IMR-90 (cell line): ENCODE results near the gene ADCK2. TPM values are rescaled to one million over a fixed set of nuclear protein-coding genes. Genes with fewer than 3 reads are reported as not detected.

Source experiments
- ATAC-seq: fragments of 200-7000 bp; cut with Tn5 transposase; 2 replicates; pipeline ENCODE4 v1.9.1; 2020; ENCODE audit warnings: low read depth, mild to moderate bottlenecking, moderate library complexity
- BruUV-seq: library from RNA; stranded (reverse); fragments of 400-500 nt; replicated peaks from 2 replicates; lab custom pipeline; 2021; lab: Mats Ljungman, UMichigan
- CTCF ChIA-PET: fragments of 300-600 bp; formaldehyde crosslinking; extraction: SDS; loops from one replicate; lab custom pipeline; 2021; ENCODE audit warnings: antibody characterized with exemption; lab: Yijun Ruan, JAX
- POLR2A ChIA-PET: fragments of 300-600 bp; sonication (Branson Sonifier 250); formaldehyde crosslinking; loops from one replicate; lab custom pipeline; 2022; ENCODE audit warnings: antibody characterized with exemption; ENCODE audit not compliant: unreplicated experiment; lab: Charles Lee
- DNase-seq: peaks from one replicate; pipeline ENCODE4 v3.0.0; 2013
- H2AFZ ChIP-seq: replicated peaks from 2 replicates; pipeline ENCODE3; 2013; ENCODE audit warnings: low read length, mild to moderate bottlenecking; ENCODE audit not compliant: poor library complexity
- H2AK5ac ChIP-seq: 2 replicates; pipeline ENCODE4 v1.6.1; 2013; ENCODE audit warnings: low read depth, low read length, inconsistent platforms
- H2AK9ac ChIP-seq: replicated peaks from 2 replicates; pipeline ENCODE3; 2013; ENCODE audit warnings: mild to moderate bottlenecking, low read depth, low read length, moderate library complexity; ENCODE audit not compliant: poor library complexity
- H2BK120ac ChIP-seq: 2 replicates; pipeline ENCODE4 v1.6.1; 2013; ENCODE audit warnings: low read depth, low read length, inconsistent platforms
- H2BK15ac ChIP-seq: 3 replicates; pipeline ENCODE4 v1.6.1; 2013; ENCODE audit warnings: low read depth, low read length, inconsistent platforms
- H2BK20ac ChIP-seq: 2 replicates; pipeline ENCODE4 v1.6.1; 2013; ENCODE audit warnings: low read depth, mild to moderate bottlenecking, inconsistent platforms, low read length, moderate library complexity
- H2BK5ac ChIP-seq: 2 replicates; pipeline ENCODE4 v1.6.1; 2013; ENCODE audit warnings: mild to moderate bottlenecking, low read depth, low read length, inconsistent platforms; ENCODE audit not compliant: poor library complexity, severe bottlenecking
- H3K14ac ChIP-seq: replicated peaks from 2 replicates; pipeline ENCODE4 v1.6.1; 2013; ENCODE audit warnings: low read depth, low read length, inconsistent platforms
- H3K18ac ChIP-seq: 2 replicates; pipeline ENCODE4 v1.6.1; 2013; ENCODE audit warnings: low read depth, low read length, control low read depth
- H3K23ac ChIP-seq: 2 replicates; pipeline ENCODE4 v1.6.1; 2013; ENCODE audit warnings: low read depth, low read length, inconsistent platforms
- H3K27ac ChIP-seq: 2 replicates; pipeline ENCODE4 v1.5.1; 2013; ENCODE audit warnings: mild to moderate bottlenecking, control low read depth, low read length; ENCODE audit not compliant: insufficient read depth
- H3K27me3 ChIP-seq: 2 replicates; pipeline ENCODE4 v1.6.1; 2013; ENCODE audit warnings: low read length; ENCODE audit not compliant: control insufficient read depth, insufficient read depth
- H3K36me3 ChIP-seq: 2 replicates; pipeline ENCODE4 v1.6.1; 2013; ENCODE audit warnings: low read length, mixed read lengths; ENCODE audit not compliant: control insufficient read depth, insufficient read depth
- H3K4ac ChIP-seq: 2 replicates; pipeline ENCODE4 v1.6.1; 2013; ENCODE audit warnings: low read depth, low read length, inconsistent platforms
- H3K4me1 ChIP-seq: 2 replicates; pipeline ENCODE4 v1.6.1; 2013; ENCODE audit warnings: low read length, mixed read lengths; ENCODE audit not compliant: control insufficient read depth, insufficient read depth
- H3K4me2 ChIP-seq: 2 replicates; pipeline ENCODE4 v1.6.1; 2013; ENCODE audit warnings: low read depth, mild to moderate bottlenecking, control low read depth, low read length, moderate library complexity
- H3K4me3 ChIP-seq: 2 replicates; pipeline ENCODE4 v1.5.1; 2013; ENCODE audit warnings: low read depth, mild to moderate bottlenecking, control low read depth, low read length, moderate library complexity; ENCODE audit not compliant: insufficient read depth
- H3K56ac ChIP-seq: 2 replicates; pipeline ENCODE4 v1.6.1; 2013; ENCODE audit warnings: low read length, inconsistent platforms; ENCODE audit not compliant: insufficient read depth; ENCODE audit errors: extremely low read depth
- H3K79me1 ChIP-seq, 2 experiments: 2 replicates each; pipeline ENCODE4 v1.6.1; 2013; ENCODE audit warnings: low read length in 2 of 2, inconsistent platforms in 1 of 2, low read depth in 1 of 2
- H3K9ac ChIP-seq: 2 replicates; pipeline ENCODE4 v1.6.1; 2013; ENCODE audit warnings: low read depth, low read length, control low read depth
- H3K9me1 ChIP-seq: 2 replicates; pipeline ENCODE4 v1.6.1; 2013; ENCODE audit warnings: low read length, inconsistent platforms; ENCODE audit not compliant: insufficient read depth
- H3K9me3 ChIP-seq: 2 replicates; pipeline ENCODE4 v1.6.1; 2013; ENCODE audit warnings: low read length; ENCODE audit not compliant: control insufficient read depth, insufficient read depth
- H4K20me1 ChIP-seq: 2 replicates; pipeline ENCODE4 v1.6.1; 2013; ENCODE audit warnings: low read length, inconsistent platforms; ENCODE audit not compliant: insufficient read depth
- H4K5ac ChIP-seq: 2 replicates; pipeline ENCODE4 v1.6.1; 2013; ENCODE audit warnings: mild to moderate bottlenecking, low read depth, low read length, control low read depth
- H4K8ac ChIP-seq, 2 experiments: 2 replicates each; pipeline ENCODE4 v1.6.1; 2013; ENCODE audit warnings: low read depth in 2 of 2, low read length in 2 of 2, control low read depth in 1 of 2, inconsistent platforms in 1 of 2
- H4K91ac ChIP-seq: 2 replicates; pipeline ENCODE4 v1.6.1; 2013; ENCODE audit warnings: low read depth, low read length, inconsistent platforms; ENCODE audit not compliant: insufficient read depth
- BHLHE40 ChIP-seq: fragments of 150-350 bp; IDR thresholded peaks from 2 replicates; pipeline ENCODE4 v1.6.1; 2016; ENCODE audit warnings: mild to moderate bottlenecking, low read depth, low read length
- CEBPB ChIP-seq: IDR thresholded peaks from 2 replicates; pipeline ENCODE4 v1.6.1; 2012; ENCODE audit warnings: low read depth, low read length, improper control_type of control experiment
- CHD1 ChIP-seq: IDR thresholded peaks from 2 replicates; pipeline ENCODE4 v1.6.1; 2012; ENCODE audit warnings: low read depth, low read length, improper control_type of control experiment
- FOS ChIP-seq: fragments of 150-350 bp; IDR thresholded peaks from 2 replicates; pipeline ENCODE4 v1.6.1; 2016; ENCODE audit warnings: low read depth, low read length
- MAFK ChIP-seq: IDR thresholded peaks from 2 replicates; pipeline ENCODE4 v1.6.1; 2012; ENCODE audit warnings: low read depth, low read length, improper control_type of control experiment
- MAZ ChIP-seq: IDR thresholded peaks from 2 replicates; pipeline ENCODE4 v1.6.1; 2012; ENCODE audit warnings: low read depth, mild to moderate bottlenecking, low read length, improper control_type of control experiment, moderate library complexity, borderline replicate concordance
- MXI1 ChIP-seq: IDR thresholded peaks from 2 replicates; pipeline ENCODE4 v1.6.1; 2012; ENCODE audit warnings: low read depth, mild to moderate bottlenecking, low read length, moderate library complexity, borderline replicate concordance
- NFE2L2 ChIP-seq: fragments of 150-350 bp; IDR thresholded peaks from 2 replicates; pipeline ENCODE4 v1.6.1; 2016; ENCODE audit warnings: low read depth, mild to moderate bottlenecking, low read length
- POLR2A ChIP-seq: IDR thresholded peaks from 2 replicates; pipeline ENCODE4 v1.6.1; 2012; ENCODE audit warnings: mild to moderate bottlenecking, low read depth, low read length
- RAD21 ChIP-seq: IDR thresholded peaks from 2 replicates; pipeline ENCODE4 v1.6.1; 2012; ENCODE audit warnings: low read length, improper control_type of control experiment
- RCOR1 ChIP-seq: IDR thresholded peaks from 2 replicates; pipeline ENCODE4 v1.6.1; 2012; ENCODE audit warnings: mild to moderate bottlenecking, low read length, improper control_type of control experiment; ENCODE audit not compliant: insufficient replicate concordance
- RFX5 ChIP-seq: IDR thresholded peaks from 2 replicates; pipeline ENCODE4 v1.8.0; 2012; ENCODE audit warnings: low read depth, mild to moderate bottlenecking, low read length, moderate library complexity
- SMC3 ChIP-seq: fragments of 150-350 bp; IDR thresholded peaks from 2 replicates; pipeline ENCODE4 v1.6.1; 2016; ENCODE audit warnings: low read depth, mild to moderate bottlenecking, antibody characterized with exemption, low read length, moderate library complexity
- WGBS, 2 experiments: methylation state at CpG; one replicate each; pipeline versions ENCODE4 v1.1.5 to v1.1.7; 2013; ENCODE audit warnings: missing lambda C conversion rate in 2 of 2; ENCODE audit not compliant: insufficient read length in 1 of 2; ENCODE audit errors: extremely low coverage in 2 of 2; 5-methylcytosine and 5-hydroxymethylcytosine counted together
- dilution Hi-C: fragments of 300-500 bp; cut with HindIII; formaldehyde crosslinking; loops from one replicate; pipeline ENCODE4 v1.14.3; 2018; ENCODE audit warnings: low sequenced_read_pairs; ENCODE audit not compliant: unreplicated experiment
- in situ Hi-C: fragments of 300-500 bp; cut with MboI; formaldehyde crosslinking; loops from 3 replicates; pipeline ENCODE4 v1.14.3; 2019; ENCODE audit warnings: low sequenced_read_pairs, inconsistent platforms, mixed read lengths
- intact Hi-C: fragments of 100-400 bp; cut with micrococcal nuclease; formaldehyde crosslinking; loops from 2 replicates; pipeline ENCODE4 v1.10.0; 2022
- polyA plus RNA-seq, 3 experiments: library from polyadenylated mRNA; depleted of rRNA; stranded (reverse); fragments of >200 nt; gene quantifications; 2 replicates each; pipeline ENCODE4 v1.2.3, GENCODE V29; 2012; ENCODE audit warnings: low replicate concordance in 1 of 3
- total RNA-seq: library from RNA; depleted of rRNA; stranded (reverse); fragments of >200 nt; gene quantifications from 2 replicates; pipeline ENCODE4 v1.2.3, GENCODE V29; 2012
- TF ChIP-seq, protein P1 (sequence below): conservative IDR thresholded peaks from 2 replicates; pipeline ENCODE4 v1.5.1; 2012; ENCODE audit warnings: mild to moderate bottlenecking, low read depth, low read length, improper control_type of control experiment
- TF ChIP-seq, protein P2 (sequence below): fragments of 150-350 bp; IDR thresholded peaks from 2 replicates; pipeline ENCODE4 v1.6.1; 2017; ENCODE audit warnings: mild to moderate bottlenecking, antibody characterized with exemption, low read length, low read depth
- TF ChIP-seq, protein P3 (sequence below): fragments of 150-350 bp; IDR thresholded peaks from 2 replicates; pipeline ENCODE4 v1.6.1; 2016; ENCODE audit warnings: low read depth, mild to moderate bottlenecking, low read length, moderate library complexity, borderline replicate concordance

Gene ADCK2
- total and polyA plus RNA-seq, 2 of the 4 experiments (the other 2 are of a cell fraction): 7.1 to 10.0 TPM

DNA sequence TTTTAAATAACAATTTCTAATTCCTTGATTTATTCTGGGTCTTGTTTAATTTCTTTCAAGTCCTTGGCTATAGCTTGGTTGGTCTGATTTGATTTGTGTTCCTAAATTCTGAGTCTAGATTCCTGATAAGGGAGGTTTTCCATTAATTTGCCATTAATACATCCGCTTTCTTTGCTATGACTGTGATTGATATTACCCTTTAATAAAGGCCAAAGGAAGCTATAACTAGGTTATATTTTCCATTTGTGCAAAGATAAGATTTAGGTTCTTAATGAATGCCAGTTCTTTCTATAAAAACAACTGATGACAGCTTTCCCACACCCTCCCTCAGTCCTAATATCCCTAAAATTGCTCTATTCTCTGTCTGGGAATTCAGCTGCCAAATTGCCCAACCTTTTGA is 52.0 kb downstream of the ADCK2 start:
- H2AK9ac ChIP-seq: no peak overlapping the region
- H4K8ac ChIP-seq: no peak overlapping the region
- no peaks in the 10 kb centered on the region; the same call in 1 of the 2 replicates for H3K4me1 ChIP-seq
- H3K36me3 ChIP-seq: peaks cover 4% of the 10 kb centered on the region
- no TSS peak for BruUV-seq
- no peaks in the 10 kb centered on the region for H4K20me1 ChIP-seq
- WGBS, 2 experiments: no CpG with 5 or more reads among the region's 1 CpG
- no peak overlapping the region for H3K9ac ChIP-seq
- no peaks in the 10 kb centered on the region; the same call in 1 of the 2 replicates for H3K9me1 ChIP-seq
- H2BK120ac ChIP-seq: no peak overlapping the region
- H3K18ac ChIP-seq: no peak overlapping the region
- H2BK20ac ChIP-seq: no peak overlapping the region
- intact Hi-C loops: loop anchor here (5.0 kb wide), 1 partner anchor 808 kb away; no protein-coding TSS in a partner anchor
- ChIA-PET CTCF (no interaction called here), POLR2A (no interaction called here)
- no peak overlapping the region for H3K23ac ChIP-seq
- H4K91ac ChIP-seq: no peak overlapping the region
- H3K14ac ChIP-seq: no peak overlapping the region
- H2BK15ac ChIP-seq: no peak overlapping the region
- DNase-seq (no peak), ATAC-seq (no peak)
- dilution Hi-C loops: no loop called here
- H3K56ac ChIP-seq: no peak overlapping the region
- no peak overlapping the region for H3K4ac ChIP-seq
- in situ Hi-C loops: no loop called here
- no peak overlapping the region for H3K4me2 ChIP-seq
- H2AK5ac ChIP-seq: no peak overlapping the region
- TF ChIP-seq RFX5: no peak
- no peak for TF ChIP-seq CHD1
- no peak for TF ChIP-seq MXI1
- TF ChIP-seq SMC3: no peak
- TF ChIP-seq FOS: no peak
- TF ChIP-seq MAZ: no peak
- no peak for TF ChIP-seq RCOR1
- TF ChIP-seq, protein P1, sequence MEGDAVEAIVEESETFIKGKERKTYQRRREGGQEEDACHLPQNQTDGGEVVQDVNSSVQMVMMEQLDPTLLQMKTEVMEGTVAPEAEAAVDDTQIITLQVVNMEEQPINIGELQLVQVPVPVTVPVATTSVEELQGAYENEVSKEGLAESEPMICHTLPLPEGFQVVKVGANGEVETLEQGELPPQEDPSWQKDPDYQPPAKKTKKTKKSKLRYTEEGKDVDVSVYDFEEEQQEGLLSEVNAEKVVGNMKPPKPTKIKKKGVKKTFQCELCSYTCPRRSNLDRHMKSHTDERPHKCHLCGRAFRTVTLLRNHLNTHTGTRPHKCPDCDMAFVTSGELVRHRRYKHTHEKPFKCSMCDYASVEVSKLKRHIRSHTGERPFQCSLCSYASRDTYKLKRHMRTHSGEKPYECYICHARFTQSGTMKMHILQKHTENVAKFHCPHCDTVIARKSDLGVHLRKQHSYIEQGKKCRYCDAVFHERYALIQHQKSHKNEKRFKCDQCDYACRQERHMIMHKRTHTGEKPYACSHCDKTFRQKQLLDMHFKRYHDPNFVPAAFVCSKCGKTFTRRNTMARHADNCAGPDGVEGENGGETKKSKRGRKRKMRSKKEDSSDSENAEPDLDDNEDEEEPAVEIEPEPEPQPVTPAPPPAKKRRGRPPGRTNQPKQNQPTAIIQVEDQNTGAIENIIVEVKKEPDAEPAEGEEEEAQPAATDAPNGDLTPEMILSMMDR: no peak
- no peak for TF ChIP-seq MAFK
- TF ChIP-seq BHLHE40: no peak
- TF ChIP-seq, protein P2, sequence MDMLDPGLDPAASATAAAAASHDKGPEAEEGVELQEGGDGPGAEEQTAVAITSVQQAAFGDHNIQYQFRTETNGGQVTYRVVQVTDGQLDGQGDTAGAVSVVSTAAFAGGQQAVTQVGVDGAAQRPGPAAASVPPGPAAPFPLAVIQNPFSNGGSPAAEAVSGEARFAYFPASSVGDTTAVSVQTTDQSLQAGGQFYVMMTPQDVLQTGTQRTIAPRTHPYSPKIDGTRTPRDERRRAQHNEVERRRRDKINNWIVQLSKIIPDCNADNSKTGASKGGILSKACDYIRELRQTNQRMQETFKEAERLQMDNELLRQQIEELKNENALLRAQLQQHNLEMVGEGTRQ: no peak
- no peak for TF ChIP-seq NFE2L2
- TF ChIP-seq CEBPB: no peak
- TF ChIP-seq POLR2A: no peak
- TF ChIP-seq, protein P3, sequence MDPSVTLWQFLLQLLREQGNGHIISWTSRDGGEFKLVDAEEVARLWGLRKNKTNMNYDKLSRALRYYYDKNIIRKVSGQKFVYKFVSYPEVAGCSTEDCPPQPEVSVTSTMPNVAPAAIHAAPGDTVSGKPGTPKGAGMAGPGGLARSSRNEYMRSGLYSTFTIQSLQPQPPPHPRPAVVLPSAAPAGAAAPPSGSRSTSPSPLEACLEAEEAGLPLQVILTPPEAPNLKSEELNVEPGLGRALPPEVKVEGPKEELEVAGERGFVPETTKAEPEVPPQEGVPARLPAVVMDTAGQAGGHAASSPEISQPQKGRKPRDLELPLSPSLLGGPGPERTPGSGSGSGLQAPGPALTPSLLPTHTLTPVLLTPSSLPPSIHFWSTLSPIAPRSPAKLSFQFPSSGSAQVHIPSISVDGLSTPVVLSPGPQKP: no peak
- no peak for TF ChIP-seq RAD21
- H3K79me1 ChIP-seq: peaks cover 0 to 3% of the 10 kb centered on the region in 2 experiments; a peak in 2 of 4 replicates
- H2AFZ ChIP-seq: no peak overlapping the region
- no peak overlapping the region for H3K4me3 ChIP-seq
- H2BK5ac ChIP-seq: no peak overlapping the region
- no peaks in the 10 kb centered on the region for H3K27me3 ChIP-seq
- H4K5ac ChIP-seq: no peak overlapping the region
- no peaks in the 10 kb centered on the region for H3K9me3 ChIP-seq
- no peak overlapping the region for H3K27ac ChIP-seq
